Measurements from ENCODE around the gene FAM199X.
"Not testable (repeated sequence)": the region's sequence is repeated elsewhere in the genome, so short reads cannot be mapped to it uniquely, and the experiment has no call there.

Gene FAM199X

GRCh38 chrX:104211187-104211586, 44.9 kb downstream of the FAM199X start:
- TF ChIP-seq, protein P1, sequence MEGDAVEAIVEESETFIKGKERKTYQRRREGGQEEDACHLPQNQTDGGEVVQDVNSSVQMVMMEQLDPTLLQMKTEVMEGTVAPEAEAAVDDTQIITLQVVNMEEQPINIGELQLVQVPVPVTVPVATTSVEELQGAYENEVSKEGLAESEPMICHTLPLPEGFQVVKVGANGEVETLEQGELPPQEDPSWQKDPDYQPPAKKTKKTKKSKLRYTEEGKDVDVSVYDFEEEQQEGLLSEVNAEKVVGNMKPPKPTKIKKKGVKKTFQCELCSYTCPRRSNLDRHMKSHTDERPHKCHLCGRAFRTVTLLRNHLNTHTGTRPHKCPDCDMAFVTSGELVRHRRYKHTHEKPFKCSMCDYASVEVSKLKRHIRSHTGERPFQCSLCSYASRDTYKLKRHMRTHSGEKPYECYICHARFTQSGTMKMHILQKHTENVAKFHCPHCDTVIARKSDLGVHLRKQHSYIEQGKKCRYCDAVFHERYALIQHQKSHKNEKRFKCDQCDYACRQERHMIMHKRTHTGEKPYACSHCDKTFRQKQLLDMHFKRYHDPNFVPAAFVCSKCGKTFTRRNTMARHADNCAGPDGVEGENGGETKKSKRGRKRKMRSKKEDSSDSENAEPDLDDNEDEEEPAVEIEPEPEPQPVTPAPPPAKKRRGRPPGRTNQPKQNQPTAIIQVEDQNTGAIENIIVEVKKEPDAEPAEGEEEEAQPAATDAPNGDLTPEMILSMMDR (conservative IDR thresholded peaks at IDR 0.05; ENCODE audit: low read depth, low read length): no peak
- DNase-seq (ENCODE audit: low read depth): no peak
- H3K4me3 ChIP-seq (ENCODE audit: low read length): no peak overlapping the region

GRCh38 chrX:104230060-104230459, 63.8 kb downstream of the FAM199X start:
- not testable (repeated sequence) for H3K4me3 ChIP-seq (ENCODE audit: low read length); DNase-seq (ENCODE audit: low read depth)
